WTC11 (cell line): Measurements from ENCODE around the gene OAS2. TPM values are rescaled to one million over a fixed set of nuclear protein-coding genes. Genes with fewer than 3 reads are reported as not detected.

Experiments used
- ATAC-seq: fragments of 200-7000 bp; cut with Tn5 transposase; 2 replicates; pipeline ENCODE4 v1.10.0; 2021; ENCODE audit warnings: mild to moderate bottlenecking, moderate library complexity
- CTCF ChIA-PET: fragments of 300-600 bp; sonication (Branson Sonifier 250); formaldehyde crosslinking; loops from one replicate; lab custom pipeline; 2021; ENCODE audit warnings: antibody characterized with exemption; lab: Charles Lee
- POLR2A ChIA-PET: fragments of 350-600 bp; sonication (Branson Sonifier 250); formaldehyde crosslinking; loops from one replicate; lab custom pipeline; 2021; ENCODE audit warnings: antibody characterized with exemption; lab: Charles Lee
- DNase-seq: peaks from one replicate; pipeline ENCODE4 v3.0.0; 2021; ENCODE audit warnings: low spot score
- H3K27ac Mint-ChIP-seq: 2 replicates; pipeline ENCODE4 v1.8.0; 2021; ENCODE audit warnings: mixed read lengths
- H3K27me3 Mint-ChIP-seq: 2 replicates; pipeline ENCODE4 v1.8.0; 2021; ENCODE audit warnings: low read depth, mild to moderate bottlenecking, moderate library complexity, mixed read lengths
- H3K36me3 Mint-ChIP-seq: 2 replicates; pipeline ENCODE4 v1.8.0; 2021; ENCODE audit warnings: mixed read lengths
- H3K4me1 Mint-ChIP-seq: 2 replicates; pipeline ENCODE4 v1.8.0; 2022; ENCODE audit warnings: mixed read lengths
- H3K4me3 Mint-ChIP-seq: 2 replicates; pipeline ENCODE4 v1.8.0; 2021; ENCODE audit warnings: mild to moderate bottlenecking, moderate library complexity, mixed read lengths
- H3K9me3 Mint-ChIP-seq: 2 replicates; pipeline ENCODE4 v1.8.0; 2021; ENCODE audit warnings: mixed read lengths
- AFF4 ChIP-seq: sonication (generic); formaldehyde crosslinking; IDR thresholded peaks from 2 replicates; pipeline ENCODE4 v1.8.1; 2023; ENCODE audit warnings: mild to moderate bottlenecking, missing genetic modification reagents, borderline replicate concordance
- ARID4B ChIP-seq: sonication (generic); formaldehyde crosslinking; IDR thresholded peaks from 2 replicates; pipeline ENCODE4 v1.8.0; 2023; ENCODE audit warnings: missing genetic modification reagents, mild to moderate bottlenecking, borderline replicate concordance
- ATF2 ChIP-seq: sonication (generic); formaldehyde crosslinking; IDR thresholded peaks from 2 replicates; pipeline ENCODE4 v1.8.1; 2022; ENCODE audit warnings: low read depth, missing genetic modification reagents, borderline replicate concordance
- HMGA2 ChIP-seq: fragments of 250-450 bp; sonication (Bioruptor Pico); IDR thresholded peaks from 2 replicates; pipeline ENCODE4 v1.4.0; 2021; ENCODE audit warnings: mild to moderate bottlenecking, moderate library complexity
- IRF1 ChIP-seq: sonication (generic); formaldehyde crosslinking; IDR thresholded peaks from 2 replicates; pipeline ENCODE4 v1.8.0; 2023; ENCODE audit warnings: missing genetic modification reagents
- IRF2 ChIP-seq: sonication (generic); formaldehyde crosslinking; IDR thresholded peaks from 2 replicates; pipeline ENCODE4 v1.8.0; 2022; ENCODE audit warnings: low read depth, missing genetic modification reagents, borderline replicate concordance
- MLX ChIP-seq: sonication (generic); formaldehyde crosslinking; IDR thresholded peaks from 2 replicates; pipeline ENCODE4 v1.8.1; 2023; ENCODE audit warnings: mild to moderate bottlenecking, missing genetic modification reagents, moderate library complexity
- OVOL2 ChIP-seq: fragments of 250-450 bp; sonication (Bioruptor Pico); IDR thresholded peaks from 2 replicates; pipeline ENCODE4 v1.9.0; 2021; ENCODE audit warnings: mild to moderate bottlenecking, borderline replicate concordance
- SMAD4 ChIP-seq: sonication (generic); formaldehyde crosslinking; IDR thresholded peaks from 2 replicates; pipeline ENCODE4 v1.8.0; 2022; ENCODE audit warnings: mild to moderate bottlenecking, missing genetic modification reagents
- STAT6 ChIP-seq: sonication (generic); formaldehyde crosslinking; conservative IDR thresholded peaks from 2 replicates; pipeline ENCODE4 v1.8.1; 2023; ENCODE audit warnings: mild to moderate bottlenecking, low read depth, missing genetic modification reagents, moderate library complexity
- TCF7 ChIP-seq: sonication (generic); formaldehyde crosslinking; IDR thresholded peaks from 2 replicates; pipeline ENCODE4 v1.8.0; 2022; ENCODE audit warnings: mild to moderate bottlenecking, low read depth, missing genetic modification reagents, moderate library complexity
- ZBTB21 ChIP-seq: sonication (generic); formaldehyde crosslinking; IDR thresholded peaks from 2 replicates; pipeline ENCODE4 v1.8.1; 2023; ENCODE audit warnings: mild to moderate bottlenecking, missing genetic modification reagents, borderline replicate concordance
- ZMAT4 ChIP-seq: fragments of 250-450 bp; sonication (Bioruptor Pico); IDR thresholded peaks from 2 replicates; pipeline ENCODE4 v1.9.0; 2021; ENCODE audit warnings: mild to moderate bottlenecking
- total RNA-seq: library from RNA; stranded (reverse); gene quantifications from 3 replicates; pipeline ENCODE4 v1.2.3, GENCODE V29; 2021

OAS2 gene
- total RNA-seq, 1 experiment from 2014 or later: 0.28 TPM

GRCh38 chr12:112973011-112973735, 5.1 kb upstream of the OAS2 start:
- Mint-ChIP-seq H3K27ac (no peak overlapping the region), H3K4me3 (no peak overlapping the region), H3K27me3 (no peaks in the 10 kb centered on the region; the same call in 1 of the 2 replicates), H3K36me3 (no peaks in the 10 kb centered on the region), H3K9me3 (no peaks in the 10 kb centered on the region), H3K4me1 (no peaks in the 10 kb centered on the region)
- DNase-seq (no peak), ATAC-seq (no peak)
- no peak for TF ChIP-seq IRF1 (CRISPR knock-in tag)
- TF ChIP-seq ARID4B: no peak
- no peak for TF ChIP-seq TCF7 (CRISPR knock-in tag)
- no peak for TF ChIP-seq MLX
- TF ChIP-seq IRF2 (CRISPR knock-in tag): no peak
- no peak for TF ChIP-seq SMAD4
- TF ChIP-seq HMGA2 (CRISPR knock-in tag): no peak
- POLR2A ChIA-PET: no interaction called here
- CTCF ChIA-PET: interaction anchor here (1.2 kb wide), 1 partner anchor 20 kb away, joined by 3 read pairs; no protein-coding TSS in a partner anchor

GRCh38 chr12:112973818-112974231, 4.5 kb upstream of the OAS2 start:
- TF ChIP-seq HMGA2 (CRISPR knock-in tag) (no peak), ZBTB21 (CRISPR knock-in tag) (no peak), OVOL2 (CRISPR knock-in tag) (no peak), STAT6 (CRISPR knock-in tag) (no peak), AFF4 (no peak), ATF2 (CRISPR knock-in tag) (no peak), ZMAT4 (CRISPR knock-in tag) (no peak)
- H3K4me3 Mint-ChIP-seq: no peak overlapping the region
- ChIA-PET CTCF (interaction anchor here (1.2 kb wide), 1 partner anchor 19 kb away, joined by 3 read pairs; no protein-coding TSS in a partner anchor), POLR2A (no interaction called here)
- H3K27me3 Mint-ChIP-seq: no peaks in the 10 kb centered on the region; the same call in 1 of the 2 replicates
- H3K9me3 Mint-ChIP-seq: no peaks in the 10 kb centered on the region
- H3K36me3 Mint-ChIP-seq: no peaks in the 10 kb centered on the region
- no peak for DNase-seq
- no peaks in the 10 kb centered on the region for H3K4me1 Mint-ChIP-seq
- no peak overlapping the region for H3K27ac Mint-ChIP-seq
- no peak for ATAC-seq
